ENCODE results near the gene FGF18. TPM values are rescaled to one million over a fixed set of nuclear protein-coding genes. Genes with fewer than 3 reads are reported as not detected.
"Not testable (repeated sequence)": the region's sequence is repeated elsewhere in the genome, so short reads cannot be mapped to it uniquely, and the experiment has no call there.

FGF18 gene
- total RNA-seq, 1 donor from 2014 or later = not detected

GRCh38 chr5:171492781-171493180 is 73.3 kb downstream of the FGF18 start:
- intact Hi-C loops (cut with micrococcal nuclease) = no loop called here

- intact Hi-C loops (cut with micrococcal nuclease) = no loop called here
These were observed 74.4 kb downstream of the FGF18 start for GRCh38 chr5:171493646-171494393.

DNA sequence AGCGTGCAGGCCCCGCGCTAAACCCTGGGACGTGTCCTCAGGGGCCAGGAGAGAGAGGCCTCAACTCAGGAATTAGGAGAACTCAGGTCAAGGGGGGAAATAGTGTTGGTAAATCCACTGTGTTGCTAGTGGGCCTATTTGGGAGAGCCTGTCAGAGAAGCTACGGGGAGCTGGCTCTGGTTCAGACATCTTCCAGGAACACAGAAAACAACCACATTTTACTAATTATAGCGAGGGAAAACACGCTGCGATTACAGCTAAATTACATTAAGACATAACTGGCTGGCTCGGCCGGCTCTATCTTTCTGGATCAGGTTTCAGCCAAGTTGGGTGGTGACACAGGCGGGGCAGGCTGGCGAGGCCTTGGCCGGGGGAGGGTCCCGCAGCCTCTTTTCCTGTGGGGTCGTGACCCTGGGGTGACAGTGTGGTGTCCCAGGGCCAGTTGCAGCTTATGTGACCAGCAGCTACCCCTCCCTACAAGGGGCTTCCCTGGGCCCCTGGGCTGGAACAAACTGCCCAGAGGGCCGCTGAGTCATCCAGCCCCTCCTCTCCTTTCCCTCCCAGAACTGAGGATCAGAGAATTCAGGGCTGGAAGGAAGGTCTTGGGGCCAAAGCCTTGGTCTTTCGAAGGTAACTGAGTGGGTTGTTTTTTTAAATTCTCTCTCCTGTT is 75.1 kb downstream of the FGF18 start:
- intact Hi-C loops (cut with micrococcal nuclease) = no loop called here

DNA sequence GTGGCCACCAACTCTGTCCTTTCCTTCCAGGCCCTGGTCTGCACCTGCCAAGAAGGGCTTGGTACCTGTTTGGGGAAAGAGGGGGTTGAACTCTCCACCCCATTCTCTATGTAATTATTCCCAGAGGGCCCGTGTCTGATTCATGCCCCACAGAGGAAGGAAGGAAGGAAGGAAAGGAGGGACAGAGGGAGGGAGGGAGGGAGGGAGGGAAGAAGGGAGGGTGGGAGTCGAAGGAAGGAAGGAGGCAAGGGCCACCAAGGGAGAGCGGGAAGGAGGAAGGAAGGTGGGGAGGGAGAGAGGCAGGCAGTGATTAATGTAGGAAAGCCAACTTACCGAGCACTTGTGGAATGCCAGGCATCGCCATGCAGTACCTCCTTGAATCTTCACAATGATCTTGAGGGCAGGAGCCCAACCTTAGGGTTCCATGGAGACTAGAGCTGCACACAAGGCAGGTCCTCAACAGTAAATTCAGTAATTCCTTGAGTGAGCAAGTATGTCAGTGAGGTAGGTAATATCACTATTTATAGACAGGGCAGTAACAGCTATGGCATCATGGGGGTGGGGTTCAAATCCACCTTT is 75.8 kb downstream of the FGF18 start:
- intact Hi-C loops (cut with micrococcal nuclease) = no loop called here

DNA sequence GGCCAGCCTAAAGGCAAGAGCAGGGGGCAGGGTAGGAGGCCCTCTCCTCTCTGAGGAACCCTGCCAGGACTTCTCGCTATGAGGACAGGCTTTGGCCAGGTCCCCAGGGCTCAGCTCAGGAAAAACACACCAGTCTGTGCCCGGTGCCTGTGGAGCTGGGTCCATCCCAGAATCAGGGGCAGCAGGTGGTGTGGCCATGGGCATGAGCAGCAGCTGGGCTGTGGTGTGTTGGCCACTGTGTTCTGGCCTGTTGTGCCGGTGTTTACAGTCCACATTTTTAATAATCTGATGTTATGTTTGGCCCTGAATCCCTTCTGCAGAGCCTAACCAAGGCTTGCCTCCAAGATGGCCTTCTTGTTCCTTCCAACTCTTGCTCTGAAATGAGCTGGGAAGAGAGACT is 77.0 kb downstream of the FGF18 start:
- intact Hi-C loops (cut with micrococcal nuclease) = no loop called here

DNA sequence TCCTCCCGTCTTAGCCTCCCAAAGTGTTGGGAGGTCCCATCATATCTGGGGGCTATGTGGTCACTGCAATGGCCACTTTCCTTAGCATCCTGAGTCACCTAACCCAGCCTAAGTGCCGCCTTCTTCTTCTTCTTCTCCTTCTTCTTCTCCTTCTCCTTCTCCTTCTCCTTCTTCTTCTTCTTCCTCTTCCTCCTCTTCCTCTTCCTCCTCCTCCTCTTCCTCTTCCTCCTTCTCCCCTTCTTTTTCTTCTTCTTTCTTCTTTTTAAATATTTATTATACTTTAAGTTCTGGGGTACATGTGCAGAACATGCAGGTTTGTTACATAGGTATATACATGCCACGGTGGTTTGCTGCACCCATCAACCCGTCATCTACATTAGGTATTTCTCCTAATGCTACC is 78.0 kb downstream of the FGF18 start:
- intact Hi-C loops (cut with micrococcal nuclease) = not testable (repeated sequence)

DNA sequence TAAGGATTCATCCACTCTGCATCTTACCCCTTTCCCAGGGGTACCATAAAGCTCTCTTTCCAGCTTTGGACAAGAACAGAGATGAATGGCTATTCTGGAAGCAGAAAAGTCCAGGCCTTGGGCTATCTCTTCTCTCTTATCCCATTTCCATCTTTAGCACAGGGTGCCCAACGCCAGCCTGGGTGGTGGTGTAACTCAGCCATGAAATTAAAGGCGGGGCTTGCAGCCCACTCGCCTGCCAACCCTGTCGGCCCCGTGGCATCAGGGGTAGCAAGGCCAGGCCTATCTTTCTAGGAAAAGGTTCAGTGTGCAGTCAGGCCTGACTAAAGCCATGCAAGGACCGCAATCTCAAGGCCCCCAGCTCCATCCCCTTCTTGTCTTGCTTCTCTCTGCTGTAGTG is 78.7 kb downstream of the FGF18 start:
- intact Hi-C loops (cut with micrococcal nuclease) = no loop called here

- intact Hi-C loops (cut with micrococcal nuclease) = no loop called here
These were observed 80.2 kb downstream of the FGF18 start for GRCh38 chr5:171499611-171500010.

- intact Hi-C loops (cut with micrococcal nuclease) = no loop called here
These were observed 86.1 kb downstream of the FGF18 start for GRCh38 chr5:171505473-171506043.

DNA sequence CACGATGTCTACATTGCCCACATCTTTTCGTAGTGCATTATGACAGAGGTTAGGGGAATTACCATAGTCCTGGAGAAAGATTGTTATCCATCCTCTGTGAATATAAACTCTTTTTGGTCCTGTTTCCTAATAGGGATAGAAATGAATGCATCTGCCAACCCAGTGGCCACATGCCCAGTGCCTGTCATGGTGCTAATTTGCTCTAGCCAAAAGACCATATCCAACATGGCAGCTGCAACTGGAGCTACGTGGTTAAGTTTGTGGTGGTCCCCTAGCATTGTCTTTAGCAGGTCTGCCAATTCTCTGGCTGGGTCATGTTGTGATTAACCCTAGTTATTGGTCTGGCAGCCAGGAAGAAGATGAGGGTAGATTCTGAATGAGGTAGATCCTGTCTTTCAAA is 87.5 kb downstream of the FGF18 start:
- intact Hi-C loops (cut with micrococcal nuclease) = no loop called here

Other genes with a start within 250 kb of the FGF18 start
- not detected in 2 replicates for gene TLX3, start 110.4 kb upstream of the FGF18 start, total RNA-seq
- gene NPM1, start 31.8 kb upstream of the FGF18 start, total RNA-seq = 1,137 and 1,138 TPM in 2 replicates

Measured in T-helper 1 cell treated with Interleukin-12 subunit alpha and Interleukin-12 subunit beta and Interleukin-4 antibody, amounts not matched to agents 30 ng/mL and 1 ng/mL, for 36 hours (primary cell).